ENCODE measurements around the gene LIX1L.

Gene LIX1L

GRCh38 chr1:145985129-145985501, 27.3 kb upstream of the LIX1L start:
- DNase-seq (ENCODE audit: insufficient read length, low spot score) (no peak), FAIRE-seq (no peak)
- no peak for TF ChIP-seq CTCF (IDR thresholded peaks at IDR 0.05; ENCODE audit: insufficient read depth, missing control alignments)

- TF ChIP-seq CTCF (IDR thresholded peaks at IDR 0.05; ENCODE audit: insufficient read depth, missing control alignments), result no peak
- FAIRE-seq, result no peak
- DNase-seq (ENCODE audit: insufficient read length, low spot score), result no peak
These were observed 26.4 kb upstream of the LIX1L start for GRCh38 chr1:145983960-145984830.

GRCh38 chr1:145983206-145983675, 25.4 kb upstream of the LIX1L start:
- DNase-seq (ENCODE audit: insufficient read length, low spot score) (no peak), FAIRE-seq (no peak)
- no peak for TF ChIP-seq CTCF (IDR thresholded peaks at IDR 0.05; ENCODE audit: insufficient read depth, missing control alignments)

GRCh38 chr1:145982010-145982723, 24.4 kb upstream of the LIX1L start:
- DNase-seq (ENCODE audit: insufficient read length, low spot score) (no peak), FAIRE-seq (no peak)
- TF ChIP-seq CTCF (IDR thresholded peaks at IDR 0.05; ENCODE audit: insufficient read depth, missing control alignments), result no peak

GRCh38 chr1:145980457-145980994, 22.7 kb upstream of the LIX1L start:
- no peak for DNase-seq (ENCODE audit: insufficient read length, low spot score)
- no peak for FAIRE-seq
- TF ChIP-seq CTCF (IDR thresholded peaks at IDR 0.05; ENCODE audit: insufficient read depth, missing control alignments), result no peak

GRCh38 chr1:145979746-145980456, 22.1 kb upstream of the LIX1L start:
- no peak for TF ChIP-seq CTCF (IDR thresholded peaks at IDR 0.05; ENCODE audit: insufficient read depth, missing control alignments)
- DNase-seq (ENCODE audit: insufficient read length, low spot score) (no peak), FAIRE-seq (no peak)
